T-helper 22 cell (primary cell): Measurements from ENCODE around the gene EFCAB5.
"Not testable (repeated sequence)": the region's sequence is repeated elsewhere in the genome, so short reads cannot be mapped to it uniquely, and the experiment has no call there.

ENCODE experiments used
- DNase-seq: peaks from one replicate; pipeline ENCODE4 v3.0.0-alpha.2; 2020; ENCODE audit warnings: low read depth

Gene EFCAB5

GRCh38 chr17:30005709-30006320 is 64.4 kb downstream of the EFCAB5 start:
- no peak for DNase-seq

GRCh38 chr17:30011934-30012333 is 70.5 kb downstream of the EFCAB5 start:
- DNase-seq: not testable (repeated sequence)

DNA sequence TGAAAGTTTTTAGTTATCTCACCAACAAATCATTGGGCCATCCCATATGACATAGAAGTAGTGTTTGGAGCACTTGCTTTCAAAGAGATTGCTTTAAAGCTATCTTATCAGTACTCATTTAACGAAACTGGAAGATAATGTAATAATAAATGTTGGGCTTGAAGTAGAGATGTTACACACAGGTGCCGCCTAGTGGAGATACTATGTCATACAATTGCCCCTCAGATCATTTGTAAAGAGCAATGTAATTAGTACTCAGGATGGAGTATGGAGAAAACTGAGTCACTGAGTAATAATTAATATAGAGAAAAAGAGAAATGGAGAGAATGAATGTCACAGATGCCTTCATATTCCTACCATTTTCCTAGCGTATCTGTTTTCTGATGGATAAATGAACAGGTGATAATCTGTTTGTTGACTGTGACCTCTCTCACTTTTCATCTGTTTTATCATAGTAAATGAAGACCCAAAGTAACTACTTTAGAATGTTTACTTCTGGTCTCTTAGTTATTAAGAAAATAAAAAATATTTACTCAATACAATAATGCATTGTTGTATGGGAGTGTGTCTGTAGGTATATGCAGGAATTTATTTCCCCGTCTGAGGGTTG is 80.4 kb downstream of the EFCAB5 start:
- DNase-seq: no peak

GRCh38 chr17:30025325-30025724 is 83.9 kb downstream of the EFCAB5 start:
- DNase-seq: not testable (repeated sequence)

- DNase-seq: no peak
These were observed 86.2 kb downstream of the EFCAB5 start for GRCh38 chr17:30027676-30028075.

GRCh38 chr17:30031214-30031869 is 89.9 kb downstream of the EFCAB5 start:
- no peak for DNase-seq

DNA sequence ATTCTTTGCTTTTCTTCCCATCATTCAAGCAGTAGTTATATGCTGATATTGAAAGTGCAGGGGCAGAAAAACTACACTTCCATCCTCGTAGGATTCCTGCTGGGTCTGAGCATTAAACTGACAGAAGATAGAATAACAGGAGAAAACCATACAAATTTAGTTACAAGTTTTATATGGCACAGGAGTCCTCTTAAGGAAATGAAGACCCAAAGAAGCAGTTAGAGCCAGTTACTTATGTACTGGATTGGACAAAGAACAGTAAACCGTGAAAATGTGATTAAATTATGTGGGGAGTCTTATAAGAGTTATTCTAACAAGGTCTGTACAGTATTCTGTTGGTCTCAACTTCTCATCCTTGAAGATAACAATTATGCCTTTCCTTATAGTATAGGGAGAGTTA is 93.9 kb downstream of the EFCAB5 start:
- no peak for DNase-seq

- not testable (repeated sequence) for DNase-seq
These were observed 99.5 kb downstream of the EFCAB5 start for GRCh38 chr17:30040719-30041518.

- no peak for DNase-seq
These were observed 100.1 kb downstream of the EFCAB5 start for GRCh38 chr17:30041551-30041950.

DNA sequence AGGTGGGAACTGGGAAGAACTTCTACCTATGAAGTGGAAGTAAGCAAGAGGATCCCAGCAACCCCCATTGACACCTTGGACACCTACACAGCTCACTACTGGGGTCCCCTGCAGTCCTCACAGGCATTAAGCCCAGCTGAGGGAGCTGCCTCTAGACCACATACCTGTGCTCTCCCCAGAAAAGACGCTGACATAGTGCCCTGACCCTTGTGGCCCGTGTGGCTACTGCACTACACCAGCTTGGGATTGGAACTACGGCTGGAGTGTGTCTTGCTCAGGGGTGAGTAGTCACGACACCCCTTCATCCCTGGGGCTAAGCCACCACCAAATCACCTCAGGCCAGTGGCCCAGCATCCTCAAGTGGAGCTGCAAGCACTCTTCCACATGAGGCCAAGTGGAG is 120.9 kb downstream of the EFCAB5 start:
- no peak for DNase-seq

DNA sequence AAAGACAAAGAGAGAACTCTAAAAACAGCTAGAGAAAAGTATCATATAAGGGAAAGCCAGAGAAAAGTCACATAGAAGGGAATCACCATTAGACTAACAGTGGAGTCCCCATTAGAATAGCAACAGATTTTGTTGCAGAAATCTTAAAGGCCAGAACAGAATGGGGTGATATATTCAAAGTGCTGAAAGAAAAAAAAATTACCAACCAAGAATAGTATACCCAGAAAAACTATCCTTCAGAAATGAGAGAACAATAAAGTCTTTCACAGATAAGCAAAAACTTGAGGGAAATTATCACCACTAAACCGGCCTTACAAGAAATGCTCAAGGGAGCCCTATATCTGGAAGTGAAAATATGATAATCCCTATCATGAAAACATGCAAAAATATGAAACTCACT is 123.3 kb downstream of the EFCAB5 start:
- DNase-seq: no peak

GRCh38 chr17:30068465-30068864 is 127.0 kb downstream of the EFCAB5 start:
- DNase-seq: no peak

- DNase-seq: no peak
These were observed 132.8 kb downstream of the EFCAB5 start for GRCh38 chr17:30074254-30074653.

DNA sequence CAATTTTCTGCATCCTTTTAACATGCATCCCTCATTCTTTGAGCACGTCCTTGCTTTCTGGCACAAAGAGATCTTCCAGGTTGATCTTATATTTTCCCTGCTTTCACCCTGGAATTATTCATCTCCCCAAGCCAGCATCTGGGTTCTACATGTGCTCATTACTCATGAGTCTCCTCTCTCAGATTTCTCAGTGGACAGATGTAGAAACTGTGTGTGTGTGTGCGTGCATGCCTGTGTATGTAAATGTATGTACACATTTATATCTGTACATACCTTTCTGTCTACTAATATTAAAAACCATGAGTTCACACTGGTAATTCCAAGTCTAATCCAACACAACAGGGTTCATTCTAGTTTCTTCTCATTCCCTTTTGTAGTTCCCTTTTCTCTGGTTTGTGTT is 133.3 kb downstream of the EFCAB5 start:
- DNase-seq: no peak

GRCh38 chr17:30082773-30083172 is 141.3 kb downstream of the EFCAB5 start:
- no peak for DNase-seq

- no peak for DNase-seq
These were observed 143.4 kb downstream of the EFCAB5 start for GRCh38 chr17:30084788-30085187.

GRCh38 chr17:30086896-30087295 is 145.5 kb downstream of the EFCAB5 start:
- DNase-seq: no peak

GRCh38 chr17:30087431-30087830 is 146.0 kb downstream of the EFCAB5 start:
- not testable (repeated sequence) for DNase-seq

GRCh38 chr17:30091121-30091670 is 149.8 kb downstream of the EFCAB5 start:
- no peak for DNase-seq

DNA sequence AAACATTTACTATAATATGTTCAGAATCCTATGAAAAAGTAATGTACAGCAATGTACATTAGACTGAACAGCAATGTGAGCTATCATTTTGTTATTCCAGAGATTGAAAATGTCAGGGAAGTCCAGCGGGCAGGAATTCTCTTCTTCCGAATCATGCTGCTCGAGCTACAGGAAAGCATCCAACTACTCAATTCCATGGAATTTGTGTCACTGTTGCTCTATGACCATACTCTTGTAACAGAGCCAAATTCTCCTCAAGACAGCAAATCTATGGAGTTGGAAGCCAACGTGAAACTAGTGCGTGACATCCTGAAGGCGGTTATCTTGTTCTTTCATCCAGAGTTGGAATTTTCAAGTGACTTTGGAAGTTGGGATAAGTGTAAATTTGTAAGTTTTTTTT is 150.3 kb downstream of the EFCAB5 start:
- DNase-seq: no peak

DNA sequence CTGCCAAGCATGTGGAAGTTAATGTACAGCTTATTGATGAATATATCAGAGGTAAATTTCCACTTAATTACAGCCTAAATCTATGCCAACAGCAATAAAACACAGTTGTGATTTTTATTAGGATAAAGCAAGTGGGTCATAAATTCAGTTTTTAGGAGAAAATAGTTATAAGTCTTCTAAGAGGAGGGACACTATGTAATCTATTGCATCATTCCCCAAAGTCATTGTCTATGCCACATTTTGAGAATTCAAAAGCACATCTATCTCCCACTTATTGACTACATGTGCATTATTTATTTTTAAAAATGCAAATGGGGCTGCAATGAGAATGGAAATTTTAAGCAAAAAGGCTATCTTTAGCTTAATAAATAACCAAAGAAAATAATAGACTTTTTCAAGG is 151.5 kb downstream of the EFCAB5 start:
- no peak for DNase-seq

- DNase-seq: no peak
These were observed 152.2 kb downstream of the EFCAB5 start for GRCh38 chr17:30093463-30094147.
